Panc1 (cell line): Measurements from ENCODE around the gene PHLPP1. TPM values are rescaled to one million over a fixed set of nuclear protein-coding genes. Genes with fewer than 3 reads are reported as not detected.

ENCODE experiments used
- ATAC-seq: fragments of 200-7000 bp; cut with Tn5 transposase; 2 replicates; pipeline ENCODE4 v1.9.1; 2020; ENCODE audit warnings: mild to moderate bottlenecking, moderate library complexity
- BruUV-seq: library from RNA; stranded (reverse); fragments of 400-500 nt; replicated peaks from 2 replicates; lab custom pipeline; 2021; lab: Mats Ljungman, UMichigan
- CTCF ChIA-PET: fragments of 300-600 bp; sonication (Branson Sonifier 250); formaldehyde crosslinking; loops from one replicate; lab custom pipeline; 2022; ENCODE audit warnings: antibody characterized with exemption; lab: Charles Lee
- POLR2A ChIA-PET: fragments of 300-600 bp; sonication (Branson Sonifier 250); formaldehyde crosslinking; loops from one replicate; lab custom pipeline; 2022; ENCODE audit warnings: antibody characterized with exemption; lab: Charles Lee
- DNase-seq: peaks from one replicate; pipeline ENCODE4 v3.0.0-alpha.2; 2010; ENCODE audit warnings: low read depth, low spot score
- H3K27ac ChIP-seq: 2 replicates; pipeline ENCODE4 v1.5.1; 2011; ENCODE audit warnings: mild to moderate bottlenecking, low read length, inconsistent platforms
- H3K27me3 ChIP-seq: fragments of 200-500 bp; sonication (Bioruptor generic); 2 replicates; pipeline ENCODE4 v1.6.0; 2014; ENCODE audit warnings: low read length, inconsistent platforms; ENCODE audit not compliant: control insufficient read depth, insufficient read depth
- H3K36me3 ChIP-seq: fragments of 200-500 bp; sonication (Bioruptor generic); 2 replicates; pipeline ENCODE4 v1.5.1; 2014; ENCODE audit warnings: inconsistent platforms, mild to moderate bottlenecking, low read length, moderate library complexity; ENCODE audit not compliant: control insufficient read depth, insufficient read depth
- H3K4me1 ChIP-seq: 2 replicates; pipeline ENCODE4 v1.5.1; 2011; ENCODE audit warnings: inconsistent platforms, mild to moderate bottlenecking, low read length, moderate library complexity; ENCODE audit not compliant: control insufficient read depth, insufficient read depth
- H3K4me3 ChIP-seq, 2 experiments: 2 replicates each; pipeline ENCODE4 v1.5.1; 2011 to 2012; ENCODE audit warnings: low read depth in 2 of 2, low read length in 2 of 2, mild to moderate bottlenecking in 2 of 2, inconsistent platforms in 1 of 2, moderate library complexity in 1 of 2
- H3K9me3 ChIP-seq: fragments of 200-500 bp; sonication (Bioruptor generic); 2 replicates; pipeline ENCODE4 v1.5.1; 2014; ENCODE audit warnings: low read depth, mild to moderate bottlenecking, inconsistent platforms, low read length, moderate library complexity; ENCODE audit not compliant: control insufficient read depth, insufficient read depth
- POLR2AphosphoS5 ChIP-seq: IDR thresholded peaks from 2 replicates; pipeline ENCODE4 v1.6.1; 2012; ENCODE audit warnings: mild to moderate bottlenecking, low read depth, low read length, moderate library complexity
- REST ChIP-seq, 2 experiments: IDR thresholded peaks; 2 replicates each; pipeline ENCODE4 v1.6.1; 2011 to 2012; ENCODE audit warnings: low read depth in 2 of 2, control low read depth in 1 of 2, low read length in 1 of 2, mild to moderate bottlenecking in 1 of 2, moderate library complexity in 1 of 2; ENCODE audit not compliant: insufficient read depth in 1 of 2
- SIN3A ChIP-seq: IDR thresholded peaks from 2 replicates; pipeline ENCODE4 v1.6.1; 2012; ENCODE audit warnings: low read depth, mild to moderate bottlenecking, low read length, moderate library complexity, borderline replicate concordance; ENCODE audit not compliant: insufficient read depth
- TCF7L2 ChIP-seq: IDR thresholded peaks from 2 replicates; pipeline ENCODE4 v1.6.1; 2011; ENCODE audit warnings: mild to moderate bottlenecking, low read depth, low read length, inconsistent platforms
- in situ Hi-C: cut with HindIII; loops from 2 replicates; pipeline ENCODE4 v1.10.0; 2016; ENCODE audit warnings: low sequenced_read_pairs, low pct_unique_long_range_greater_than_20kb
- intact Hi-C: fragments of 100-400 bp; cut with micrococcal nuclease; formaldehyde crosslinking; loops from one replicate; pipeline ENCODE4 v1.10.0; 2022; ENCODE audit not compliant: unreplicated experiment
- total RNA-seq: library from RNA; stranded (reverse); gene quantifications from one replicate; pipeline ENCODE4 v1.2.1, GENCODE V29; 2021; ENCODE audit not compliant: unreplicated experiment
- TF ChIP-seq, protein P1 (sequence below): fragments of 450-650 bp; IDR thresholded peaks from 2 replicates; pipeline ENCODE4 v1.5.1; 2017; ENCODE audit warnings: mild to moderate bottlenecking

Gene PHLPP1
- total RNA-seq, 1 experiment from 2014 or later, result 6.3 TPM

DNA sequence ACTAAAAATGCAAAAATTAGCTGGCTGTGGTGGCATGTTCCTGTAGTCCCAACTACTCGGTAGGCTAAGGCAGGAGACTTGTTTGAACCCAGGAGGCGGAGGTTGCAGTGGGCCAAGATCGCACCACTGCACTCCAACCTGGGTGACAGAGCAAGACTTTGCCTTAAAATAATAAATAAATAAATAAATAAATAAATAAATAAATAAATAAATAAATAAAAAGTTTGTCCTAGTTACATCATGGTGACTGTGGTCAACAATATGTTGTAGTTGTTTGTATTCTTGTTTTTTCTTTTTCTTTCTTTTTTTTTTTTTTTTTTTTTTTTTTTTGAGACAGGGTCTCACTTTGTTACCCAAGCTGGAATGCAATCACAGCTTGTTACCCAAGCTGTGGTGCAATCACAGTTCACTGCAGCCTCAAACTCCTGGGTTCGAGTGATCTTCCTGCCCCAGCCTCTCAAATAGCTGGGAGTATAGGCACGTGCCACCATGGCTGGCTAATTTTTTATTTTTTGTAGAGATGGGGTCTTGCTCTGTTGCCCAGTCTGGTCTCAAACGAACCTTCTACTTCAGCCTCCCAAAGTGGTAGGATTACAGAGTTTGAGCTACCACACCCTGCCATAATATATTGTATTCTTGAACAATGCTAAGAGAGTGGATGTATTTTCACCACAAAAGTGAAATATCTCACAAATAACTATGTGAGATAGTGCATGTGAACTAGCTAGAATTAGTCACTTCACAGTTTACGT lies 185.0 kb downstream of the PHLPP1 start:
- ATAC-seq (no peak), DNase-seq (no peak)
- POLR2A ChIA-PET, result no interaction called here
- H3K4me1 ChIP-seq, result no peaks in the 10 kb centered on the region
- in situ Hi-C loops (no loop called here), intact Hi-C loops (no loop called here)
- no peak overlapping the region for H3K4me3 ChIP-seq
- H3K36me3 ChIP-seq, result no peaks in the 10 kb centered on the region
- no peaks in the 10 kb centered on the region for H3K27me3 ChIP-seq
- H3K27ac ChIP-seq, result no peak overlapping the region
- no TSS peak for BruUV-seq
- H3K9me3 ChIP-seq, result no peaks in the 10 kb centered on the region
- TF ChIP-seq, protein P1, sequence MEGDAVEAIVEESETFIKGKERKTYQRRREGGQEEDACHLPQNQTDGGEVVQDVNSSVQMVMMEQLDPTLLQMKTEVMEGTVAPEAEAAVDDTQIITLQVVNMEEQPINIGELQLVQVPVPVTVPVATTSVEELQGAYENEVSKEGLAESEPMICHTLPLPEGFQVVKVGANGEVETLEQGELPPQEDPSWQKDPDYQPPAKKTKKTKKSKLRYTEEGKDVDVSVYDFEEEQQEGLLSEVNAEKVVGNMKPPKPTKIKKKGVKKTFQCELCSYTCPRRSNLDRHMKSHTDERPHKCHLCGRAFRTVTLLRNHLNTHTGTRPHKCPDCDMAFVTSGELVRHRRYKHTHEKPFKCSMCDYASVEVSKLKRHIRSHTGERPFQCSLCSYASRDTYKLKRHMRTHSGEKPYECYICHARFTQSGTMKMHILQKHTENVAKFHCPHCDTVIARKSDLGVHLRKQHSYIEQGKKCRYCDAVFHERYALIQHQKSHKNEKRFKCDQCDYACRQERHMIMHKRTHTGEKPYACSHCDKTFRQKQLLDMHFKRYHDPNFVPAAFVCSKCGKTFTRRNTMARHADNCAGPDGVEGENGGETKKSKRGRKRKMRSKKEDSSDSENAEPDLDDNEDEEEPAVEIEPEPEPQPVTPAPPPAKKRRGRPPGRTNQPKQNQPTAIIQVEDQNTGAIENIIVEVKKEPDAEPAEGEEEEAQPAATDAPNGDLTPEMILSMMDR, result no peak
- TF ChIP-seq REST (IDR thresholded peaks at IDR 0.05; ENCODE audit: insufficient read depth in 1 of 2, low read depth in 2 of 2, low read length in 1 of 2) (no peak), SIN3A (no peak), TCF7L2 (no peak), POLR2AphosphoS5 (no peak)
- CTCF ChIA-PET, result no interaction called here

- Histone ChIP-seq H3K36me3 (no peaks in the 10 kb centered on the region), H3K9me3 (no peaks in the 10 kb centered on the region), H3K4me1 (no peaks in the 10 kb centered on the region), H3K27ac (no peak overlapping the region), H3K4me3 (no peak overlapping the region), H3K27me3 (no peaks in the 10 kb centered on the region)
- DNase-seq (no peak), ATAC-seq (no peak)
- TF ChIP-seq POLR2AphosphoS5, result no peak
- no peak for TF ChIP-seq REST (IDR thresholded peaks at IDR 0.05; ENCODE audit: insufficient read depth in 1 of 2, low read depth in 2 of 2, low read length in 1 of 2)
- TF ChIP-seq, protein P1, result no peak
- TF ChIP-seq SIN3A, result no peak
- TF ChIP-seq TCF7L2, result no peak
- BruUV-seq, result no TSS peak
- intact Hi-C loops (no loop called here), in situ Hi-C loops (no loop called here)
- CTCF ChIA-PET, result no interaction called here
- POLR2A ChIA-PET, result no interaction called here
Measured at GRCh38 chr18:62902776-62903175, 187.4 kb downstream of the PHLPP1 start.
